ENCODE measurements around the gene SPAG9. TPM values are rescaled to one million over a fixed set of nuclear protein-coding genes. Genes with fewer than 3 reads are reported as not detected.

SPAG9 gene
- total RNA-seq, 4 donors from 2014 or later = 37.0 to 131 (median 116) TPM

GRCh38 chr17:51017270-51017669 is 103.4 kb downstream of the SPAG9 start:
- Histone ChIP-seq H3K4me3 (no peak overlapping the region), H3K9me3 (no peaks in the 10 kb centered on the region), H3K27me3 (no peaks in the 10 kb centered on the region), H3K4me1 (peaks cover 0 to 7% (median 0%) of the 10 kb centered on the region in 4 donors), H3K27ac (no peak overlapping the region), H3K36me3 (peaks cover 0 to 53% (median 26%) of the 10 kb centered on the region in 4 donors)
- in situ Hi-C loops (cut with MboI; ENCODE audit: low pct_ligation_motif_present in 1 of 4, low pct_unique_long_range_greater_than_20kb in 1 of 4, low sequenced_read_pairs in 3 of 4) (no loop called here), intact Hi-C loops (cut with DNase I; ENCODE audit: low total_unique reads) (no loop called here)
- 92 to 94% methylated on average over 2 of the region's 2 CpGs for WGBS, 2 donors (ENCODE audit: low coverage in 1 of 2)
- no peak for DNase-seq
- TF ChIP-seq EP300 (IDR thresholded peaks at IDR 0.05; ENCODE audit: low read depth) (no peak), POLR2A (IDR thresholded peaks at IDR 0.05) (no peak), POLR2AphosphoS5 (IDR thresholded peaks at IDR 0.05) (no peak)
- TF ChIP-seq, protein P1, sequence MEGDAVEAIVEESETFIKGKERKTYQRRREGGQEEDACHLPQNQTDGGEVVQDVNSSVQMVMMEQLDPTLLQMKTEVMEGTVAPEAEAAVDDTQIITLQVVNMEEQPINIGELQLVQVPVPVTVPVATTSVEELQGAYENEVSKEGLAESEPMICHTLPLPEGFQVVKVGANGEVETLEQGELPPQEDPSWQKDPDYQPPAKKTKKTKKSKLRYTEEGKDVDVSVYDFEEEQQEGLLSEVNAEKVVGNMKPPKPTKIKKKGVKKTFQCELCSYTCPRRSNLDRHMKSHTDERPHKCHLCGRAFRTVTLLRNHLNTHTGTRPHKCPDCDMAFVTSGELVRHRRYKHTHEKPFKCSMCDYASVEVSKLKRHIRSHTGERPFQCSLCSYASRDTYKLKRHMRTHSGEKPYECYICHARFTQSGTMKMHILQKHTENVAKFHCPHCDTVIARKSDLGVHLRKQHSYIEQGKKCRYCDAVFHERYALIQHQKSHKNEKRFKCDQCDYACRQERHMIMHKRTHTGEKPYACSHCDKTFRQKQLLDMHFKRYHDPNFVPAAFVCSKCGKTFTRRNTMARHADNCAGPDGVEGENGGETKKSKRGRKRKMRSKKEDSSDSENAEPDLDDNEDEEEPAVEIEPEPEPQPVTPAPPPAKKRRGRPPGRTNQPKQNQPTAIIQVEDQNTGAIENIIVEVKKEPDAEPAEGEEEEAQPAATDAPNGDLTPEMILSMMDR (IDR thresholded peaks at IDR 0.05) = no peak

- Histone ChIP-seq H3K36me3 (peaks cover 0 to 52% (median 25%) of the 10 kb centered on the region in 4 donors), H3K27ac (no peak overlapping the region), H3K4me3 (no peak overlapping the region), H3K27me3 (no peaks in the 10 kb centered on the region), H3K4me1 (peaks cover 0 to 7% (median 0%) of the 10 kb centered on the region in 4 donors), H3K9me3 (no peaks in the 10 kb centered on the region)
- intact Hi-C loops (cut with DNase I; ENCODE audit: low total_unique reads) = no loop called here
- TF ChIP-seq POLR2A (IDR thresholded peaks at IDR 0.05) (no peak), EP300 (IDR thresholded peaks at IDR 0.05; ENCODE audit: low read depth) (no peak), POLR2AphosphoS5 (IDR thresholded peaks at IDR 0.05) (no peak)
- TF ChIP-seq, protein P1 (IDR thresholded peaks at IDR 0.05) = no peak
- no peak for DNase-seq
- 85 to 86% methylated on average over 1 of the region's 1 CpG for WGBS, 2 donors (ENCODE audit: low coverage in 1 of 2)
- in situ Hi-C loops (cut with MboI; ENCODE audit: low pct_ligation_motif_present in 1 of 4, low pct_unique_long_range_greater_than_20kb in 1 of 4, low sequenced_read_pairs in 3 of 4) = no loop called here
These were observed 104.6 kb downstream of the SPAG9 start for GRCh38 chr17:51016099-51016498.

- H3K27ac ChIP-seq = no peak overlapping the region
- DNase-seq = no peak
- peaks cover 0 to 7% (median 0%) of the 10 kb centered on the region in 4 donors for H3K4me1 ChIP-seq
- in situ Hi-C loops (cut with MboI; ENCODE audit: low pct_ligation_motif_present in 1 of 4, low pct_unique_long_range_greater_than_20kb in 1 of 4, low sequenced_read_pairs in 3 of 4) (no loop called here), intact Hi-C loops (cut with DNase I; ENCODE audit: low total_unique reads) (loop anchor here (1.0 kb wide), 1 partner anchor 20 kb away; no protein-coding TSS in a partner anchor)
- peaks cover 0 to 42% (median 20%) of the 10 kb centered on the region in 4 donors for H3K36me3 ChIP-seq
- no peaks in the 10 kb centered on the region for H3K27me3 ChIP-seq
- no peak overlapping the region for H3K4me3 ChIP-seq
- TF ChIP-seq, protein P1 (IDR thresholded peaks at IDR 0.05) = no peak
- 77 to 86% methylated on average over 1 of the region's 1 CpG for WGBS, 2 donors (ENCODE audit: low coverage in 1 of 2)
- no peaks in the 10 kb centered on the region for H3K9me3 ChIP-seq
These were observed 105.5 kb downstream of the SPAG9 start for GRCh38 chr17:51015145-51015558.

DNA sequence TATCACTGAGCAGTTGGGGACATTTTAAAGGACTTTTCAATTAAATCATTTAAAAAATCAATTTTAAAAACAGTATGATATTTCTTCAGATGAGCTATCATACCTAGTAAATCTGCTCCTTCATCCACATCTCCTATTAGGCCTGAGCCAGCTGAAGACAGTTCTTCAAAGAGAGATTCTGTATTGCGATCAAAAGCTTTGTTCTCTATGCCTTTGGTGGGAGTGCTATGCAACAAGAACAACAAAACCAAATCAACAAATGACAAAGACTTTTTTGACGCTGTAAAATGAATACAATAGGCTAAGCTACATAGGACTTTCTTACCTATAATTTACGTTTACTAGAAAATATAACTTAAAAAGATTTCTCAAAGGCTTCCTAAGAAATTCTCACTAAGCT is 106.5 kb downstream of the SPAG9 start:
- H3K4me3 ChIP-seq = no peak overlapping the region
- no peaks in the 10 kb centered on the region for H3K27me3 ChIP-seq
- peaks cover 0 to 7% (median 0%) of the 10 kb centered on the region in 4 donors for H3K4me1 ChIP-seq
- TF ChIP-seq, protein P1 (IDR thresholded peaks at IDR 0.05) = no peak
- TF ChIP-seq EP300 (IDR thresholded peaks at IDR 0.05; ENCODE audit: low read depth) (no peak), POLR2A (IDR thresholded peaks at IDR 0.05) (no peak), POLR2AphosphoS5 (IDR thresholded peaks at IDR 0.05) (no peak)
- in situ Hi-C loops (cut with MboI; ENCODE audit: low pct_ligation_motif_present in 1 of 4, low pct_unique_long_range_greater_than_20kb in 1 of 4, low sequenced_read_pairs in 3 of 4) (no loop called here), intact Hi-C loops (cut with DNase I; ENCODE audit: low total_unique reads) (no loop called here)
- no peaks in the 10 kb centered on the region for H3K9me3 ChIP-seq
- no peak for DNase-seq
- 93 to 98% methylated on average over 3 of the region's 3 CpGs for WGBS, 2 donors (ENCODE audit: low coverage in 1 of 2)
- no peak overlapping the region for H3K27ac ChIP-seq
- H3K36me3 ChIP-seq = peaks cover 0 to 35% (median 14%) of the 10 kb centered on the region in 4 donors
